CD8-positive, alpha-beta memory T cell (primary cell): ENCODE data around the gene OPRD1. TPM values are rescaled to one million over a fixed set of nuclear protein-coding genes. Genes with fewer than 3 reads are reported as not detected.
A peak's percentile ranks its signal among the peaks of the same experiment; 100 is the strongest.

ENCODE experiments used
- CTCF ChIA-PET: fragments of 350-600 bp; sonication (Branson Sonifier 250); formaldehyde crosslinking; loops from one replicate; lab custom pipeline; 2021; ENCODE audit warnings: antibody characterized with exemption; lab: Charles Lee
- POLR2A ChIA-PET: fragments of 350-600 bp; sonication (Branson Sonifier 250); formaldehyde crosslinking; loops from one replicate; lab custom pipeline; 2021; ENCODE audit warnings: antibody characterized with exemption; lab: Charles Lee
- DNase-seq, 5 donors: peaks; one replicate each; pipeline versions ENCODE4 v3.0.0 to v3.0.0-alpha.2; 2020 to 2022; ENCODE audit warnings: mixed read lengths in 1 of 5
- H3K27ac ChIP-seq: one replicate; pipeline ENCODE4 v1.7.0; 2013; ENCODE audit warnings: low read depth, mild to moderate bottlenecking, low read length, moderate library complexity
- H3K27me3 ChIP-seq: 2 replicates; pipeline ENCODE4 v1.7.0; 2013; ENCODE audit warnings: low read length, mild to moderate bottlenecking; ENCODE audit not compliant: insufficient read depth, poor library complexity, severe bottlenecking
- H3K36me3 ChIP-seq: 2 replicates; pipeline ENCODE4 v1.7.0; 2013; ENCODE audit warnings: mild to moderate bottlenecking, low read length, moderate library complexity; ENCODE audit not compliant: insufficient read depth
- H3K4me1 ChIP-seq: 2 replicates; pipeline ENCODE4 v1.7.0; 2013; ENCODE audit warnings: mild to moderate bottlenecking, low read length, moderate library complexity; ENCODE audit not compliant: insufficient read depth
- H3K4me3 ChIP-seq: 2 replicates; pipeline ENCODE4 v1.7.0; 2013; ENCODE audit warnings: mild to moderate bottlenecking, low read length
- H3K9me3 ChIP-seq: 2 replicates; pipeline ENCODE4 v1.7.0; 2013; ENCODE audit warnings: mild to moderate bottlenecking, low read length
- H3K27ac Mint-ChIP-seq, 8 donors: one replicate each; pipeline ENCODE4 v1.8.0; 2020 to 2021; ENCODE audit warnings: mixed read lengths in 8 of 8, mild to moderate bottlenecking in 6 of 8, inconsistent platforms in 3 of 8, moderate library complexity in 3 of 8
- H3K27me3 Mint-ChIP-seq, 2 donors: one replicate each; pipeline ENCODE4 v1.8.0; 2020 to 2021; ENCODE audit warnings: mixed read lengths in 2 of 2, mild to moderate bottlenecking in 1 of 2, moderate library complexity in 1 of 2
- H3K36me3 Mint-ChIP-seq, 3 donors: one replicate each; pipeline ENCODE4 v1.8.0; 2020 to 2021; ENCODE audit warnings: mixed read lengths in 3 of 3, inconsistent platforms in 1 of 3, mild to moderate bottlenecking in 1 of 3
- H3K4me1 Mint-ChIP-seq, 3 donors: one replicate each; pipeline ENCODE4 v1.8.0; 2020 to 2021; ENCODE audit warnings: mixed read lengths in 3 of 3, inconsistent platforms in 1 of 3, mild to moderate bottlenecking in 1 of 3
- H3K4me3 Mint-ChIP-seq, 7 donors: one replicate each; pipeline ENCODE4 v1.8.0; 2020 to 2021; ENCODE audit warnings: mixed read lengths in 7 of 7, mild to moderate bottlenecking in 6 of 7, moderate library complexity in 4 of 7, inconsistent platforms in 2 of 7
- H3K9me3 Mint-ChIP-seq, 5 donors: one replicate each; pipeline ENCODE4 v1.8.0; 2020 to 2022; ENCODE audit warnings: mixed read lengths in 5 of 5, mild to moderate bottlenecking in 3 of 5, moderate library complexity in 2 of 5, inconsistent platforms in 1 of 5
- polyA plus RNA-seq: library from polyadenylated mRNA; unstranded; fragments of 300-500 nt; fragmentation: Illumina TruSeq; gene quantifications from one replicate; pipeline ENCODE4 v1.2.3, GENCODE V29; 2021
- total RNA-seq, 2 experiments: library from RNA; stranded (reverse); gene quantifications; one replicate each; pipeline ENCODE4 v1.2.3, GENCODE V29; 2021

The OPRD1 gene
- total and polyA plus RNA-seq, 3 experiments from 2014 or later: 0.02 TPM; not detected in 2

DNA sequence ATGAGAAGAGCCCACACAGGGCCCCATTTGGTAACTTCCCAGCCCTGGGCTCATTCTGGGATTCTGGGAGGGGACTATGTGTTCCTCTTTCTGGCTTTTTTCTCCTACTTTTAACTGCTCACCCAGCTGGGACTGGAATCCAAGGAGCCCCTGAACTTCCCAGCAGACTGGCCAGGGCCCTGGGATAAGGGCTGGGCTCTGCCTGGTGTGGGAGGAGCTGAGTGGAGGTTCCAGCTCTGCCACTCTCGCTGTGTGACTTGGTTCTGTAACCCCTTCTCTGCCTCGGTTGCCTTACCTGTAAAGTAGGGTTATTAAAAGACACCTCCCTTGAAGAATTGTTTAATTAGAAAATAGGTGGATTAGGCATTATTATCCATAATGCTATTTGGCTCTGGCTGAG is 82.8 kb downstream of the OPRD1 start:
- DNase-seq: peak in 1 of 5 donors; percentile 28
- H3K27me3 Mint-ChIP-seq: no peaks in the 10 kb centered on the region
- no peaks in the 10 kb centered on the region for H3K4me1 ChIP-seq
- CTCF ChIA-PET: interaction anchor here (0.6 to 1.4 kb wide), 2 partner anchors 10 to 18 kb away, joined by 3 to 4 read pairs; no protein-coding TSS in a partner anchor
- H3K36me3 ChIP-seq: no peaks in the 10 kb centered on the region
- POLR2A ChIA-PET: no interaction called here
- H3K36me3 Mint-ChIP-seq: peaks cover 0 to 27% (median 3%) of the 10 kb centered on the region in 3 donors
- H3K4me1 Mint-ChIP-seq: peaks cover 31 to 79% (median 57%) of the 10 kb centered on the region in 3 donors
- no peaks in the 10 kb centered on the region for H3K9me3 ChIP-seq
- H3K4me3 ChIP-seq: no peak overlapping the region
- peak overlapping the region in 3 of 8 donors; percentile 17 to 79 (median 46) for H3K27ac Mint-ChIP-seq
- no peak overlapping the region for H3K4me3 Mint-ChIP-seq
- H3K9me3 Mint-ChIP-seq: no peaks in the 10 kb centered on the region
- H3K27me3 ChIP-seq: no peaks in the 10 kb centered on the region
- H3K27ac ChIP-seq: no peak overlapping the region

GRCh38 chr1:28895896-28896608 is 84.1 kb downstream of the OPRD1 start:
- no peaks in the 10 kb centered on the region for H3K9me3 Mint-ChIP-seq
- H3K4me1 ChIP-seq: no peaks in the 10 kb centered on the region
- H3K27me3 ChIP-seq: no peaks in the 10 kb centered on the region
- H3K36me3 ChIP-seq: no peaks in the 10 kb centered on the region
- H3K36me3 Mint-ChIP-seq: peaks cover 0 to 30% (median 5%) of the 10 kb centered on the region in 3 donors
- H3K4me3 Mint-ChIP-seq: peak overlapping the region in 1 of 7 donors; percentile 49
- DNase-seq: no peak
- CTCF ChIA-PET: no interaction called here
- peak overlapping the region in 6 of 8 donors; percentile 24 to 83 (median 46) for H3K27ac Mint-ChIP-seq
- no peak overlapping the region for H3K4me3 ChIP-seq
- H3K27me3 Mint-ChIP-seq: no peaks in the 10 kb centered on the region
- POLR2A ChIA-PET: no interaction called here
- H3K9me3 ChIP-seq: no peaks in the 10 kb centered on the region
- H3K27ac ChIP-seq: no peak overlapping the region
- H3K4me1 Mint-ChIP-seq: peaks cover 35 to 76% (median 60%) of the 10 kb centered on the region in 3 donors

DNA sequence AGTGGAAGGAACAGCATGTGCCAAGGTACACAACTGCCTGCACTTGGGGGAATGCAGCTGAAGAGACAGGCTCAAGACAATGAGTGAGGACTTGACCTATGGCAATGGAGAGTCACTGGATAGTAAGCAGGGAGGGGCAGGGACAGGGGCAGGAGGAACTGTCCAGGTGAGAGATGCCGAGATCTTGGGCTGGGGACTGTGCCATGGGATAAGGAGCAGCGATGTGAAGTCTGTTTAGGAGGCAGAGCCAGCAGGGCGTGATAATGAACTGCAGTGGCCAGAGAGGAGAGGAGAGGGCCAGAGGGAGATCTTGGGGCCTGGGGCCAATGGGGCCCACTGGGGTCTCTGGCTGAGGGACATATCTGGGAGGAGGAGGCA is 84.6 kb downstream of the OPRD1 start:
- H3K9me3 ChIP-seq: no peaks in the 10 kb centered on the region
- H3K27ac ChIP-seq: no peak overlapping the region
- peak overlapping the region in 6 of 8 donors; percentile 24 to 93 (median 62) for H3K27ac Mint-ChIP-seq
- peaks cover 0 to 27% (median 5%) of the 10 kb centered on the region in 3 donors for H3K36me3 Mint-ChIP-seq
- no peaks in the 10 kb centered on the region for H3K27me3 ChIP-seq
- H3K4me3 Mint-ChIP-seq: no peak overlapping the region
- H3K36me3 ChIP-seq: no peaks in the 10 kb centered on the region
- ChIA-PET CTCF (interaction anchor here (0.9 to 2.0 kb wide), 2 partner anchors 15 to 20 kb away, joined by 3 to 4 read pairs; no protein-coding TSS in a partner anchor), POLR2A (no interaction called here)
- H3K27me3 Mint-ChIP-seq: no peaks in the 10 kb centered on the region
- no peak overlapping the region for H3K4me3 ChIP-seq
- H3K4me1 Mint-ChIP-seq: peaks cover 35 to 70% (median 57%) of the 10 kb centered on the region in 3 donors
- H3K9me3 Mint-ChIP-seq: no peaks in the 10 kb centered on the region
- no peaks in the 10 kb centered on the region for H3K4me1 ChIP-seq
- peak in 1 of 5 donors; percentile 18 for DNase-seq

DNA sequence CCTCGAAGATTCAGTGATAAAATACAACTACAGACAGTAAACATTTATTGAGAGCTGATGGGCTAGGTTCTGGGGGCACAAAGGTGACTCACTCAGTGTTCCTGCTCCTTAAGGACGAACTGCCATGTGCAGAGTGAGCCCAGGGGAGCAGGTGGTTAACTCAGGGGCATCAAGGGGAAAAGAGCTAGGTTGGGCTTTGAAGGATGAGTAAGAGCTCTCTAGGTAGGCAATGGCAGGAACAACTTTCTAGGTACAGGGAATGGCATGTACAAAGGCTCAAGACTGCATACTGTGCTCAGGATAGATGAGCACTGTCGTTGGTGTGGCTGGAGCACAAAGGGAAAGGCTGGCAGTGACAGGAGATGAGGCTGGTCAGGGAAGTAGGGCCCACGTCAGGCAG is 85.8 kb downstream of the OPRD1 start:
- peaks cover 38 to 77% (median 63%) of the 10 kb centered on the region in 3 donors for H3K4me1 Mint-ChIP-seq
- Histone ChIP-seq H3K27ac (peak overlapping the region; percentile 9), H3K4me1 (no peaks in the 10 kb centered on the region), H3K27me3 (no peaks in the 10 kb centered on the region), H3K4me3 (no peak overlapping the region), H3K36me3 (no peaks in the 10 kb centered on the region), H3K9me3 (no peaks in the 10 kb centered on the region)
- ChIA-PET CTCF (interaction anchor here (0.9 to 2.0 kb wide), 2 partner anchors 16 to 21 kb away, joined by 3 to 4 read pairs; no protein-coding TSS in a partner anchor), POLR2A (no interaction called here)
- DNase-seq: peak in 1 of 5 donors; percentile 1
- H3K9me3 Mint-ChIP-seq: no peaks in the 10 kb centered on the region
- H3K4me3 Mint-ChIP-seq: no peak overlapping the region
- no peaks in the 10 kb centered on the region for H3K27me3 Mint-ChIP-seq
- H3K36me3 Mint-ChIP-seq: peaks cover 0 to 26% (median 8%) of the 10 kb centered on the region in 3 donors
- peak overlapping the region; percentile 9 to 91 (median 74) for H3K27ac Mint-ChIP-seq

DNA sequence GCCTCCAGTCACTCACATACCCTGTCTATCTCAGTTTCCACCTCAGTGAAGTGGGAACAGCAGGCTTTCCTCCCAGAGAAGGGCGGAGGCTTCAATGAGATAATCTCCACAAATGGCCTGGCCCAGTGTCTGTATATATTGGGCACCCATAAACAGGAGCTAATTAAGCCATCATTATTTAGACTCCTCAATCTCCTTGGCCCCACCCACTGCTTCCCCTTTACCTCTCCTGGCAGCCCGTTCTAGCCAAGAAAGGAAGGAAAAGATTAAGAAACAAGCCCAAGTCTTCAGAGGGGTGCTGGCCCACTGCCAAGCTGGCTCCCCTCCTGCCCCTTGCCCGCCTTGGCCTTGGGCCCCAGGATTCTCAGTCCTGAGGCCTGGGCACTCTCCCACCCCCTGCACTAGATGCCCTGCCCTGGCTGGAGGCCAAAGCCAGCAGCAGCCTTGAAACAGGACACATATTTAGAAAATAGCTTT is 86.5 kb downstream of the OPRD1 start:
- DNase-seq: no peak
- Histone ChIP-seq H3K27ac (no peak overlapping the region), H3K27me3 (no peaks in the 10 kb centered on the region), H3K4me3 (no peak overlapping the region), H3K36me3 (no peaks in the 10 kb centered on the region), H3K4me1 (no peaks in the 10 kb centered on the region), H3K9me3 (no peaks in the 10 kb centered on the region)
- Mint-ChIP-seq H3K36me3 (peaks cover 1 to 25% (median 6%) of the 10 kb centered on the region in 3 donors), H3K27ac (peak overlapping the region in 7 of 8 donors; percentile 9 to 91 (median 79)), H3K4me3 (no peak overlapping the region), H3K27me3 (no peaks in the 10 kb centered on the region), H3K4me1 (peaks cover 37 to 77% (median 60%) of the 10 kb centered on the region in 3 donors), H3K9me3 (no peaks in the 10 kb centered on the region)
- ChIA-PET POLR2A (no interaction called here), CTCF (interaction anchor here (2.0 kb wide), 1 partner anchor 17 kb away, joined by 4 read pairs; no protein-coding TSS in a partner anchor)

- POLR2A ChIA-PET: no interaction called here
Measured at GRCh38 chr1:28899267-28899666, 87.3 kb downstream of the OPRD1 start.

GRCh38 chr1:28900562-28900961 is 88.6 kb downstream of the OPRD1 start:
- Histone ChIP-seq H3K27ac (no peak overlapping the region), H3K27me3 (no peaks in the 10 kb centered on the region), H3K36me3 (no peaks in the 10 kb centered on the region), H3K4me3 (no peak overlapping the region), H3K9me3 (no peaks in the 10 kb centered on the region), H3K4me1 (no peaks in the 10 kb centered on the region)
- H3K4me1 Mint-ChIP-seq: peaks cover 34 to 60% (median 46%) of the 10 kb centered on the region in 3 donors
- H3K4me3 Mint-ChIP-seq: no peak overlapping the region
- H3K9me3 Mint-ChIP-seq: peaks cover 0 to 4% (median 0%) of the 10 kb centered on the region in 5 donors
- no peaks in the 10 kb centered on the region for H3K27me3 Mint-ChIP-seq
- ChIA-PET CTCF (no interaction called here), POLR2A (no interaction called here)
- peak overlapping the region in 2 of 8 donors; percentile 11 to 47 for H3K27ac Mint-ChIP-seq
- H3K36me3 Mint-ChIP-seq: peaks cover 7 to 22% (median 8%) of the 10 kb centered on the region in 3 donors
- DNase-seq: no peak

More at GRCh38 chr1:28899267-28899666, 87.3 kb downstream of the OPRD1 start:
- no peak for DNase-seq
- Mint-ChIP-seq H3K4me3 (no peak overlapping the region), H3K27ac (peak overlapping the region; percentile 22 to 90 (median 69)), H3K4me1 (peaks cover 33 to 68% (median 53%) of the 10 kb centered on the region in 3 donors), H3K36me3 (peaks cover 6 to 22% (median 8%) of the 10 kb centered on the region in 3 donors), H3K9me3 (peaks cover 0 to 2% (median 0%) of the 10 kb centered on the region in 5 donors), H3K27me3 (no peaks in the 10 kb centered on the region)
- no peak overlapping the region for H3K27ac ChIP-seq
- no peaks in the 10 kb centered on the region for H3K9me3 ChIP-seq
- H3K27me3 ChIP-seq: no peaks in the 10 kb centered on the region
- no peak overlapping the region for H3K4me3 ChIP-seq
- no peaks in the 10 kb centered on the region for H3K36me3 ChIP-seq
- CTCF ChIA-PET: no interaction called here
- H3K4me1 ChIP-seq: no peaks in the 10 kb centered on the region

GRCh38 chr1:28902738-28903137 is 90.8 kb downstream of the OPRD1 start:
- CTCF ChIA-PET: interaction anchor here (0.7 to 2.7 kb wide), 5 partner anchors 9 to 131 kb away, joined by 3 to 9 read pairs (median 4); no protein-coding TSS in a partner anchor
- peaks cover 7 to 16% (median 8%) of the 10 kb centered on the region in 3 donors for H3K36me3 Mint-ChIP-seq

More at GRCh38 chr1:28902738-28903137, 90.8 kb downstream of the OPRD1 start:
- Mint-ChIP-seq H3K27me3 (no peaks in the 10 kb centered on the region), H3K9me3 (peaks cover 0 to 4% (median 0%) of the 10 kb centered on the region in 5 donors), H3K4me1 (peaks cover 23 to 47% (median 32%) of the 10 kb centered on the region in 3 donors), H3K4me3 (no peak overlapping the region), H3K27ac (no peak overlapping the region)
- no peak for DNase-seq
- H3K27ac ChIP-seq: no peak overlapping the region
- no peaks in the 10 kb centered on the region for H3K4me1 ChIP-seq
- H3K27me3 ChIP-seq: no peaks in the 10 kb centered on the region
- POLR2A ChIA-PET: interaction anchor here (1.4 kb wide), 1 partner anchor 11 kb away, joined by 5 read pairs; no protein-coding TSS in a partner anchor
- no peak overlapping the region for H3K4me3 ChIP-seq
- H3K36me3 ChIP-seq: no peaks in the 10 kb centered on the region
- no peaks in the 10 kb centered on the region for H3K9me3 ChIP-seq
